Measurements from ENCODE around the gene WNT3A.
"Not testable (repeated sequence)": the region's sequence is repeated elsewhere in the genome, so short reads cannot be mapped to it uniquely, and the experiment has no call there.

WNT3A gene

GRCh38 chr1:228006786-228007048, at the start of gene WNT3A:
Gene WNT3A (plus strand): TSS chr1:228006998. CDS start chr1:228007129, 131 bp downstream.
- no peak for DNase-seq

- DNase-seq = no peak
Measured at GRCh38 chr1:227958617-227959324, 48.0 kb upstream of the WNT3A start.

- no peak for DNase-seq
Measured at GRCh38 chr1:227959325-227959860, 47.4 kb upstream of the WNT3A start.

- DNase-seq = no peak
Measured at GRCh38 chr1:227961651-227962466, 44.9 kb upstream of the WNT3A start.

- DNase-seq = not testable (repeated sequence)
Measured at GRCh38 chr1:227966733-227967132, 40.1 kb upstream of the WNT3A start.

GRCh38 chr1:227967815-227968214, 39.0 kb upstream of the WNT3A start:
- DNase-seq = not testable (repeated sequence)

GRCh38 chr1:227970076-227970995, 36.5 kb upstream of the WNT3A start:
- DNase-seq = not testable (repeated sequence)

- DNase-seq = not testable (repeated sequence)
Measured at GRCh38 chr1:227971216-227971615, 35.6 kb upstream of the WNT3A start.

GRCh38 chr1:227971643-227972282, 35.0 kb upstream of the WNT3A start:
- DNase-seq = not testable (repeated sequence)

GRCh38 chr1:227972283-227972679, 34.5 kb upstream of the WNT3A start:
- not testable (repeated sequence) for DNase-seq

- DNase-seq = not testable (repeated sequence)
Measured at GRCh38 chr1:227972843-227973374, 33.9 kb upstream of the WNT3A start.

GRCh38 chr1:227973724-227974288, 33.0 kb upstream of the WNT3A start:
- not testable (repeated sequence) for DNase-seq

- not testable (repeated sequence) for DNase-seq
Measured at GRCh38 chr1:227975583-227976283, 31.1 kb upstream of the WNT3A start.

GRCh38 chr1:227987181-227987580, 19.6 kb upstream of the WNT3A start:
- DNase-seq = no peak

- no peak for DNase-seq
Measured at GRCh38 chr1:227994632-227995300, 12.0 kb upstream of the WNT3A start.

- no peak for DNase-seq
Measured at GRCh38 chr1:227996187-227996950, 10.4 kb upstream of the WNT3A start.

GRCh38 chr1:227998374-227999055, 8.3 kb upstream of the WNT3A start:
- DNase-seq = no peak

GRCh38 chr1:227999056-227999930, 7.5 kb upstream of the WNT3A start:
- peak; percentile 72 to 73 for DNase-seq

All from CD4-positive, alpha-beta T cell treated with Interleukin-1 beta for 1 hour (primary cell).